GM15510 (cell line): Measurements from ENCODE around the gene FOXN4.

Source experiments
- POLR2A ChIP-seq: IDR thresholded peaks from 3 replicates; pipeline ENCODE4 v1.6.1; 2011; ENCODE audit warnings: borderline replicate concordance; ENCODE audit not compliant: insufficient read length; ENCODE audit errors: extremely low read depth

The FOXN4 gene

GRCh38 chr12:109236257-109236656 is 72.8 kb downstream of the FOXN4 start:
- TF ChIP-seq POLR2A: no peak

GRCh38 chr12:109234012-109234411 is 75.1 kb downstream of the FOXN4 start:
- TF ChIP-seq POLR2A: no peak

- TF ChIP-seq POLR2A: no peak
Observed at GRCh38 chr12:109232731-109233130, 76.4 kb downstream of the FOXN4 start.

- TF ChIP-seq POLR2A: no peak
Observed at GRCh38 chr12:109230193-109230592, 78.9 kb downstream of the FOXN4 start.

- no peak for TF ChIP-seq POLR2A
Observed at GRCh38 chr12:109228664-109229063, 80.4 kb downstream of the FOXN4 start.
